ENCODE measurements around the gene BCAS4.
"Not testable (repeated sequence)": the region's sequence is repeated elsewhere in the genome, so short reads cannot be mapped to it uniquely, and the experiment has no call there.

BCAS4 gene

GRCh38 chr20:50881759-50882424 lies 87.0 kb downstream of the BCAS4 start:
- not testable (repeated sequence) for DNase-seq

- DNase-seq, result no peak
Observed at GRCh38 chr20:50883856-50884255, 89.0 kb downstream of the BCAS4 start.

- no peak for DNase-seq
Observed at GRCh38 chr20:50885068-50885467, 90.2 kb downstream of the BCAS4 start.

- no peak for DNase-seq
Observed at GRCh38 chr20:50885781-50886180, 90.9 kb downstream of the BCAS4 start.

- DNase-seq, result no peak
Observed at GRCh38 chr20:50886184-50886790, 91.4 kb downstream of the BCAS4 start.

- no peak for DNase-seq
Observed at GRCh38 chr20:50887576-50887975, 92.7 kb downstream of the BCAS4 start.

GRCh38 chr20:50891138-50891537 lies 96.3 kb downstream of the BCAS4 start:
- no peak for DNase-seq

- no peak for DNase-seq
Observed at GRCh38 chr20:50892394-50892793, 97.5 kb downstream of the BCAS4 start.

GRCh38 chr20:50893620-50894019 lies 98.8 kb downstream of the BCAS4 start:
- no peak for DNase-seq

- DNase-seq, result no peak
Observed at GRCh38 chr20:50895111-50895830, 100.4 kb downstream of the BCAS4 start.

- no peak for DNase-seq
Observed at GRCh38 chr20:50898475-50898874, 103.6 kb downstream of the BCAS4 start.

- DNase-seq, result no peak
Observed at GRCh38 chr20:50900261-50900660, 105.4 kb downstream of the BCAS4 start.

GRCh38 chr20:50901301-50901700 lies 106.4 kb downstream of the BCAS4 start:
- no peak for DNase-seq

- DNase-seq, result no peak
Observed at GRCh38 chr20:50903353-50904051, 108.6 kb downstream of the BCAS4 start.

GRCh38 chr20:50904067-50904570 lies 109.3 kb downstream of the BCAS4 start:
- no peak for DNase-seq

GRCh38 chr20:50909413-50909812 lies 114.6 kb downstream of the BCAS4 start:
- no peak for DNase-seq

GRCh38 chr20:50911030-50911429 lies 116.2 kb downstream of the BCAS4 start:
- no peak for DNase-seq

- no peak for DNase-seq
Observed at GRCh38 chr20:50911716-50912115, 116.9 kb downstream of the BCAS4 start.

- peak; percentile 92 for DNase-seq
Observed at GRCh38 chr20:50913690-50914375, 119.0 kb downstream of the BCAS4 start.

- DNase-seq, result no peak
Observed at GRCh38 chr20:50915424-50915823, 120.6 kb downstream of the BCAS4 start.

- peak; percentile 57 for DNase-seq
Observed at GRCh38 chr20:50916257-50916656, 121.4 kb downstream of the BCAS4 start.

GRCh38 chr20:50916934-50917333 lies 122.1 kb downstream of the BCAS4 start:
- no peak for DNase-seq

GRCh38 chr20:50918403-50918802 lies 123.5 kb downstream of the BCAS4 start:
- DNase-seq, result no peak

Data from NCI-H226 (cell line).